Uterus (tissue), 4 donors: ENCODE data around the gene SARDH. TPM values are rescaled to one million over a fixed set of nuclear protein-coding genes. Genes with fewer than 3 reads are reported as not detected.

Experiments
- DNase-seq, 2 donors: peaks; one replicate each; pipeline ENCODE4 v3.0.0-alpha.2; 2019 to 2020
- H3K27ac ChIP-seq, 2 donors: fragments of 200-600 bp; sonication (generic); 1 replicate in 1 of 2; 2 replicates in 1 of 2; pipeline ENCODE4 v1.5.1; 2016 to 2018
- H3K27me3 ChIP-seq, 2 donors: fragments of 200-600 bp; sonication (generic); one replicate each; pipeline ENCODE4 v1.5.1; 2018 to 2019; ENCODE audit warnings: control low read depth in 1 of 2
- H3K36me3 ChIP-seq, 2 donors: fragments of 200-600 bp; sonication (generic); one replicate each; pipeline ENCODE4 v1.5.1; 2019; ENCODE audit warnings: control low read depth in 1 of 2
- H3K4me1 ChIP-seq, 2 donors: fragments of 200-600 bp; sonication (generic); one replicate each; pipeline ENCODE4 v1.5.1; 2018 to 2019; ENCODE audit warnings: control low read depth in 1 of 2
- H3K4me3 ChIP-seq, 2 donors: fragments of 200-600 bp; sonication (generic); 1 replicate in 1 of 2; 2 replicates in 1 of 2; pipeline ENCODE4 v1.5.1; 2018 to 2019; ENCODE audit warnings: mild to moderate bottlenecking in 1 of 2
- H3K9me3 ChIP-seq, 2 donors: fragments of 200-600 bp; sonication (generic); one replicate each; pipeline ENCODE4 v1.5.1; 2019; ENCODE audit warnings: control low read depth in 1 of 2
- POLR2A ChIP-seq, 2 donors: fragments of 450-650 bp; IDR thresholded peaks; one replicate each; pipeline ENCODE4 v1.6.1; 2016; ENCODE audit warnings: antibody characterized with exemption in 2 of 2, mild to moderate bottlenecking in 1 of 2, moderate library complexity in 1 of 2
- intact Hi-C: fragments of 100-400 bp; cut with DNase I; formaldehyde crosslinking; loops from one replicate; pipeline ENCODE4 v1.15.1; 2023; ENCODE audit warnings: low total_unique reads
- total RNA-seq, 4 donors: library from RNA; depleted of rRNA in 3 of 4; stranded (reverse); fragments of >200 nt in 3 of 4; gene quantifications; one replicate each; pipeline versions ENCODE4 v1.1.0 to v1.2.4, GENCODE V29; 2014 to 2023
- TF ChIP-seq, protein P1 (sequence below), 4 experiments: fragments of 200-600 bp in 2 of 4; fragments of 450-650 bp in 2 of 4; sonication (generic) in 2 of 4; IDR thresholded peaks; one replicate each; pipeline ENCODE4 v1.5.1; 2016 to 2019; ENCODE audit warnings: antibody characterized with exemption in 4 of 4, mild to moderate bottlenecking in 2 of 4, moderate library complexity in 1 of 4
- donor health status: DM: yes; HTN: yes; CAD: no.

The SARDH gene
- total RNA-seq, 4 donors from 2014 or later = 2.7 to 14.1 TPM; not detected in 2

DNA sequence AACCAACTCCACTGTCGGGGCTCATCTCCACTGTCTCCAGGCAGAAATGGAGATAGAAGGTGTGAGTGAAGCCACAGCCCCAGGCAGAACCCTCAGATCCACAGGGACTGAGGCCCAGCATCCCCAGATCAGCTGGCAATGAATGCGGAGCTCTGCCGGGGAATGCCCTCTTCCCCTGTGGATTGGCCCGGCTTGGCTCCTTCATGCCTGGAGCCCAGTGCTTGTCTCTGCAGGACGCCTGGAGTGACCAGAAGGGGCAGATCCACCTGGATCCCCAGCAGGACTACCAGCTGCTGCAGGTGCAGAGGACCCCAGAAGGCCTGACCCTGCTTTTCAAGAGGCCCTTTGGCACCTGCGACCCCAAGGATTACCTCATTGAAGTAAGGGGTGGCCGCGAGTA lies 98.5 kb downstream of the SARDH start:
- no peak for DNase-seq
- no peaks in the 10 kb centered on the region for H3K27me3 ChIP-seq
- no peak overlapping the region for H3K27ac ChIP-seq
- H3K36me3 ChIP-seq = no peaks in the 10 kb centered on the region
- H3K4me3 ChIP-seq = no peak overlapping the region
- TF ChIP-seq, protein P1, sequence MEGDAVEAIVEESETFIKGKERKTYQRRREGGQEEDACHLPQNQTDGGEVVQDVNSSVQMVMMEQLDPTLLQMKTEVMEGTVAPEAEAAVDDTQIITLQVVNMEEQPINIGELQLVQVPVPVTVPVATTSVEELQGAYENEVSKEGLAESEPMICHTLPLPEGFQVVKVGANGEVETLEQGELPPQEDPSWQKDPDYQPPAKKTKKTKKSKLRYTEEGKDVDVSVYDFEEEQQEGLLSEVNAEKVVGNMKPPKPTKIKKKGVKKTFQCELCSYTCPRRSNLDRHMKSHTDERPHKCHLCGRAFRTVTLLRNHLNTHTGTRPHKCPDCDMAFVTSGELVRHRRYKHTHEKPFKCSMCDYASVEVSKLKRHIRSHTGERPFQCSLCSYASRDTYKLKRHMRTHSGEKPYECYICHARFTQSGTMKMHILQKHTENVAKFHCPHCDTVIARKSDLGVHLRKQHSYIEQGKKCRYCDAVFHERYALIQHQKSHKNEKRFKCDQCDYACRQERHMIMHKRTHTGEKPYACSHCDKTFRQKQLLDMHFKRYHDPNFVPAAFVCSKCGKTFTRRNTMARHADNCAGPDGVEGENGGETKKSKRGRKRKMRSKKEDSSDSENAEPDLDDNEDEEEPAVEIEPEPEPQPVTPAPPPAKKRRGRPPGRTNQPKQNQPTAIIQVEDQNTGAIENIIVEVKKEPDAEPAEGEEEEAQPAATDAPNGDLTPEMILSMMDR (IDR thresholded peaks at IDR 0.05) = no peak
- no peak for TF ChIP-seq POLR2A (IDR thresholded peaks at IDR 0.05)
- no peaks in the 10 kb centered on the region for H3K4me1 ChIP-seq
- no peaks in the 10 kb centered on the region for H3K9me3 ChIP-seq
- intact Hi-C loops = no loop called here

DNA sequence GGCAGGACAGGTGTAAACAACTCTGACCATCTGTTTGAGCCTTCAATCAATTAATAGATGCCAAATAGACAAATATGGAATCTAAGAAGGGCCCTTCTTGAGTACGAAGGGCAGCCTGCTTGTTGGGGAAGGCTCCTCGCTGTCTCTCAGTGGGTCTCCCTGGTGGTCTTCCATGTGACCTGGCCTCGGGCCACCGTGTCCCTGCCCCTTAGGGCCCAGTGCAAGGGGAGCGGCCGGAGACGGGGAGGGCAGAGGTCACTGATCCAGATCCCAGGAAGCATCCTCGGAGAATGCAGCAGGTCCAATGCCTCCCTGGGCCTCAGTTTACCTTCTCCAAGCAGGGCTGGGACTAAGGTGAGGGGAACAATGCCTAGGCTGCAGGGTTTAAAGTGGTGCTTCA lies 99.4 kb downstream of the SARDH start:
- Histone ChIP-seq H3K4me3 (no peak overlapping the region), H3K27me3 (no peaks in the 10 kb centered on the region), H3K27ac (no peak overlapping the region), H3K4me1 (no peaks in the 10 kb centered on the region), H3K9me3 (no peaks in the 10 kb centered on the region), H3K36me3 (no peaks in the 10 kb centered on the region)
- TF ChIP-seq, protein P1 (IDR thresholded peaks at IDR 0.05) = no peak
- no peak for TF ChIP-seq POLR2A (IDR thresholded peaks at IDR 0.05)
- no peak for DNase-seq
- intact Hi-C loops = no loop called here

DNA sequence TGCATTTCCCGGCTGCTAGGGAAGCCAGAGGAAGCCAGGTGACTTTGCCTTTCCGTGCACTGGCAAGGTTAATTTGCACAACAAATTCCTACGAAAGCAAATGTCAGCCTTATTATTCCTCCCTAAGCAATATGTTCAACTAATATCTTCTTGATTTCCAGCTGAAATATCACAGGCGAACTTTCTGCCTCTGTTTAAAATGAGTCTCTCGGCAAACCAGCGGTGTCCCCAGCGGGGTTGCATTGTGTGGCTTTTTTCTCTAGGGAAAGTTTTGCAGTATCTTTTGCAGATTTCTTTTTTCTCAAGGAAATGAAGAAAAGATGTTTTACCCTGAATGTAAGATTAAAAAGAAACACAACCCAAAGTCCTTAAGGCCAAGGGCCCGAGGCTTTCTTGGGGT lies 100.1 kb downstream of the SARDH start:
- no peaks in the 10 kb centered on the region for H3K36me3 ChIP-seq
- H3K27me3 ChIP-seq = no peaks in the 10 kb centered on the region
- H3K27ac ChIP-seq = no peak overlapping the region
- intact Hi-C loops = no loop called here
- DNase-seq = no peak
- H3K4me3 ChIP-seq = no peak overlapping the region
- H3K4me1 ChIP-seq = no peaks in the 10 kb centered on the region
- no peak for TF ChIP-seq POLR2A (IDR thresholded peaks at IDR 0.05)
- TF ChIP-seq, protein P1 (IDR thresholded peaks at IDR 0.05) = no peak
- H3K9me3 ChIP-seq = no peaks in the 10 kb centered on the region

DNA sequence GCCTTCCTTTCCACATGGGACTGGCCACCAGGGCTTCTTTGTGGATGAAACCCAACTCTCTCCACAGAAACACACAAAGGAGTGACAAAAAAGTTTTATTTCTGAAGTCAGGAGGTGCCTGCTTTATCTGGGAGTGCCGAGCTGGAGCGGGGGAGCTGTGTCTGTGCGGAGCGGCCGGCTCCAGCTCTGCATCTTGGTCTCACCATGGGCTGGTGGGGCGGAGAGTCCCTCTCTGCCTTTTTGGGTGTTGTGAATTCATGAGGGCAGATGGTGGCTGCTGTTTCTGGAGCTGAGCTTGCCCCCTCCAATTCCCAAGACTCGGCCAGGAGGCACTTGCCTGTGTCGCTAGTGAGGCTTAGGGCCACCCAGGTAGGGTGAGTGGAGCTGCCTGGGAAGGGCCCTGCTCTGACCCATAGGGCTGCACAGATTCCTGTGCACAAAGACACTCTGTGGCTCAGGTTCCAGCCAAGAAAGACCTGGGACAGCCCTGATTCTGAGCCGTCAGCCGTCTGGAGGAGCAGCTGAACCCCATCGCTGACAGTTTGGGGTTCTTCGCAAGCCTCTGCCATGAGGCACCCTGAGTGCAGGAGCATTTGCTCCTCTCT lies 100.6 kb downstream of the SARDH start:
- Histone ChIP-seq H3K4me3 (no peak overlapping the region), H3K27ac (no peak overlapping the region), H3K4me1 (no peaks in the 10 kb centered on the region), H3K9me3 (no peaks in the 10 kb centered on the region), H3K27me3 (no peaks in the 10 kb centered on the region), H3K36me3 (no peaks in the 10 kb centered on the region)
- intact Hi-C loops = no loop called here
- TF ChIP-seq POLR2A (IDR thresholded peaks at IDR 0.05) = no peak
- TF ChIP-seq, protein P1 (IDR thresholded peaks at IDR 0.05) = no peak
- DNase-seq = no peak

DNA sequence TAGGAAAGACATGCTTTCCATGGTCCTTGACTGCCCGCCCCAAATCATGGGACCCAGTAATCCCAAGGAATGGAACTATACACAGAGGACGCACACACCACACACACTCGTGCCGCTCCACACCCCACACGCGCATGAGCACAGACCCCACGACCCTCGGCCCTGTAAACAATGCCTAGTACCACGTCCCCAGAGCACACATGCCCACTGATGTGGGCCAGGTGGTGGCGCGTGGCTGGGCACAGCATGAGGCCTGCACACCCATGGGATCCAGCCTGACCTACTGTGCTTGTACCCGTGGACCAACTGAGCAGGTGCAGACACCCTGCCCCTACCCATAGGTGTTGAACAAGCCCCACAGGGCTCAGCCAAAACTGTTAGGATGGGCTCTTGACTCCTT lies 101.2 kb downstream of the SARDH start:
- Histone ChIP-seq H3K4me1 (no peaks in the 10 kb centered on the region), H3K9me3 (no peaks in the 10 kb centered on the region), H3K27me3 (no peaks in the 10 kb centered on the region), H3K27ac (no peak overlapping the region), H3K4me3 (no peak overlapping the region), H3K36me3 (no peaks in the 10 kb centered on the region)
- DNase-seq = no peak
- TF ChIP-seq, protein P1 (IDR thresholded peaks at IDR 0.05) = no peak
- TF ChIP-seq POLR2A (IDR thresholded peaks at IDR 0.05) = no peak
- intact Hi-C loops = no loop called here
